Measurements from ENCODE around the gene FGFR4.

Gene FGFR4

GRCh38 chr5:177084175-177084574 lies 2.5 kb upstream of the FGFR4 start:
- DNase-seq = no peak

GRCh38 chr5:177085985-177086653 lies 596 bp upstream of the FGFR4 start:
- peak; percentile 61 for DNase-seq

- DNase-seq = no peak
Observed at GRCh38 chr5:177087398-177088005, 787 bp downstream of the FGFR4 start.

GRCh38 chr5:177089127-177089526 lies 2.4 kb downstream of the FGFR4 start:
- no peak for DNase-seq

GRCh38 chr5:177089825-177090641 lies 3.3 kb downstream of the FGFR4 start:
- DNase-seq = no peak

GRCh38 chr5:177090813-177091212 lies 4.1 kb downstream of the FGFR4 start:
- no peak for DNase-seq

GRCh38 chr5:177091232-177091631 lies 4.5 kb downstream of the FGFR4 start:
- no peak for DNase-seq

- no peak for DNase-seq
Observed at GRCh38 chr5:177092178-177093081, 5.7 kb downstream of the FGFR4 start.

GRCh38 chr5:177093082-177093712 lies 6.5 kb downstream of the FGFR4 start:
- DNase-seq = no peak

- no peak for DNase-seq
Observed at GRCh38 chr5:177093803-177094202, 7.1 kb downstream of the FGFR4 start.

- peak; percentile 61 for DNase-seq
Observed at GRCh38 chr5:177094224-177095087, 7.7 kb downstream of the FGFR4 start.

GRCh38 chr5:177095088-177095669 lies 8.5 kb downstream of the FGFR4 start:
- no peak for DNase-seq

GRCh38 chr5:177096162-177097015 lies 9.7 kb downstream of the FGFR4 start:
- DNase-seq = no peak

GRCh38 chr5:177097016-177097985 lies 10.6 kb downstream of the FGFR4 start:
- DNase-seq = no peak

- no peak for DNase-seq
Observed at GRCh38 chr5:177098120-177098469, 11.4 kb downstream of the FGFR4 start.

GRCh38 chr5:177098470-177099141 lies 11.9 kb downstream of the FGFR4 start:
- peak; percentile 73 for DNase-seq

- DNase-seq = no peak
Observed at GRCh38 chr5:177099422-177100093, 12.8 kb downstream of the FGFR4 start.
